OCI-LY1 (cell line): ENCODE results near the gene SLC7A6OS.

ENCODE experiments used
- H2AFZ ChIP-seq: fragments of 200-600 bp; sonication (generic), shearing (Covaris generic); 2 replicates; pipeline ENCODE4 v1.6.0; 2014; ENCODE audit warnings: antibody characterized with exemption, mild to moderate bottlenecking, low read length
- H3F3A ChIP-seq: fragments of 200-600 bp; sonication (generic), shearing (Covaris generic); 2 replicates; pipeline ENCODE4 v1.6.0; 2014; ENCODE audit warnings: mild to moderate bottlenecking, antibody characterized with exemption, low read length, moderate library complexity; ENCODE audit not compliant: insufficient read depth
- H3K27ac ChIP-seq: fragments of 200-600 bp; sonication (generic); 2 replicates; pipeline ENCODE4 v1.5.1; 2014; ENCODE audit warnings: low read length, mixed run types, mild to moderate bottlenecking, low read depth; ENCODE audit not compliant: poor library complexity, severe bottlenecking
- H3K27me3 ChIP-seq: fragments of 200-600 bp; sonication (generic); 2 replicates; pipeline ENCODE4 v1.6.0; 2014; ENCODE audit warnings: antibody characterized with exemption, mild to moderate bottlenecking, low read length, moderate library complexity; ENCODE audit not compliant: insufficient read depth
- H3K36me3 ChIP-seq: fragments of 200-600 bp; sonication (generic); 2 replicates; pipeline ENCODE4 v1.6.1; 2014; ENCODE audit warnings: mild to moderate bottlenecking, antibody characterized with exemption, low read length, moderate library complexity, mixed read lengths; ENCODE audit not compliant: insufficient read depth
- H3K4me1 ChIP-seq: fragments of 200-600 bp; sonication (generic); 2 replicates; pipeline ENCODE4 v1.5.1; 2014; ENCODE audit warnings: mild to moderate bottlenecking, low read length, moderate library complexity; ENCODE audit not compliant: insufficient read depth, severe bottlenecking
- H3K4me2 ChIP-seq: fragments of 200-600 bp; sonication (generic), shearing (Covaris generic); 2 replicates; pipeline ENCODE4 v1.6.1; 2014; ENCODE audit warnings: low read length
- H3K4me3 ChIP-seq: fragments of 200-600 bp; sonication (generic); 2 replicates; pipeline ENCODE4 v1.5.1; 2014; ENCODE audit warnings: low read length, low read depth, mild to moderate bottlenecking, mixed read lengths; ENCODE audit not compliant: poor library complexity, severe bottlenecking
- H3K79me2 ChIP-seq: fragments of 200-600 bp; shearing (Covaris generic); 2 replicates; pipeline ENCODE4 v1.6.1; 2016; ENCODE audit warnings: mixed run types, low read length, mixed read lengths; ENCODE audit not compliant: insufficient read depth
- H3K9ac ChIP-seq: fragments of 200-600 bp; sonication (generic), shearing (Covaris generic); 2 replicates; pipeline ENCODE4 v1.6.1; 2014; ENCODE audit warnings: mild to moderate bottlenecking, low read length, mixed read lengths
- H3K9me2 ChIP-seq: fragments of 200-600 bp; sonication (generic), shearing (Covaris generic); 2 replicates; pipeline ENCODE4 v1.6.1; 2014; ENCODE audit warnings: low read depth, mild to moderate bottlenecking, low read length, mixed read lengths
- H3K9me3 ChIP-seq: fragments of 200-600 bp; shearing (Covaris generic); 2 replicates; pipeline ENCODE4 v1.6.1; 2014; ENCODE audit warnings: low read length, mixed read lengths
- H4K20me1 ChIP-seq: fragments of 200-600 bp; sonication (generic), shearing (Covaris generic); 2 replicates; pipeline ENCODE4 v1.6.0; 2016; ENCODE audit warnings: mild to moderate bottlenecking, low read length; ENCODE audit not compliant: insufficient read depth
- EZH2 ChIP-seq: fragments of 200-600 bp; sonication (generic), shearing (Covaris generic); IDR thresholded peaks from 2 replicates; pipeline ENCODE4 v1.8.0; 2017; ENCODE audit warnings: borderline replicate concordance, mixed run types, mild to moderate bottlenecking, antibody characterized with exemption, low read length, moderate library complexity, mixed read lengths
- TF ChIP-seq, protein P1 (sequence below): fragments of 200-600 bp; sonication (generic), shearing (Covaris generic); IDR thresholded peaks from 2 replicates; pipeline ENCODE4 v1.5.1; 2017; ENCODE audit warnings: mild to moderate bottlenecking, antibody characterized with exemption, low read length, moderate library complexity, mixed read lengths

SLC7A6OS gene

DNA sequence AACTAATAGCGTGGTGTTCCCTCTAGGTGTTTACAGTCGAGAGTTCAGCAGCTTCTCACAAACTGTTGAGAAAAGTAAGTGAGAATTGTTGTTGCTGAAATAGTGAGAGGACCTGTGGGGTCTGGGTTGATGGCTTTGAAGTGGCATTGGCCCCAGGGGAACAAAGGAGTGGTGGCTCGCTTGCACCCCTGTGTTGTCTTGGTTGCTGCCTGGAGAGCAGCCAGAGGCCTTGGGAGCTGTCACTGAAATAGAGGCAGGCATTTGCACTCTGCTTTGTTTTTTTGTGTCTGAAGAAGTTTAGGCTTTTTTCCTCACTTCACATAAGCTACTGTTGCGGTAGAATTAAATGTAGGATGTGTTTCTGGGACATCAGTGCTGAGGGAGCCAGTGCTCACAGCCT is 36.9 kb upstream of the SLC7A6OS start:
- Histone ChIP-seq H3K9me3 (no peaks in the 10 kb centered on the region), H3K36me3 (peaks cover 88% of the 10 kb centered on the region), H3K79me2 (no peaks in the 10 kb centered on the region), H3K27me3 (no peaks in the 10 kb centered on the region), H3K27ac (peak overlapping the region; percentile 62), H3K4me1 (peaks cover 18% of the 10 kb centered on the region), H3F3A (no peaks in the 10 kb centered on the region), H3K4me3 (no peak overlapping the region), H3K4me2 (no peak overlapping the region), H4K20me1 (no peaks in the 10 kb centered on the region), H3K9ac (no peak overlapping the region), H2AFZ (no peak overlapping the region), H3K9me2 (no peaks in the 10 kb centered on the region)
- TF ChIP-seq, protein P1, sequence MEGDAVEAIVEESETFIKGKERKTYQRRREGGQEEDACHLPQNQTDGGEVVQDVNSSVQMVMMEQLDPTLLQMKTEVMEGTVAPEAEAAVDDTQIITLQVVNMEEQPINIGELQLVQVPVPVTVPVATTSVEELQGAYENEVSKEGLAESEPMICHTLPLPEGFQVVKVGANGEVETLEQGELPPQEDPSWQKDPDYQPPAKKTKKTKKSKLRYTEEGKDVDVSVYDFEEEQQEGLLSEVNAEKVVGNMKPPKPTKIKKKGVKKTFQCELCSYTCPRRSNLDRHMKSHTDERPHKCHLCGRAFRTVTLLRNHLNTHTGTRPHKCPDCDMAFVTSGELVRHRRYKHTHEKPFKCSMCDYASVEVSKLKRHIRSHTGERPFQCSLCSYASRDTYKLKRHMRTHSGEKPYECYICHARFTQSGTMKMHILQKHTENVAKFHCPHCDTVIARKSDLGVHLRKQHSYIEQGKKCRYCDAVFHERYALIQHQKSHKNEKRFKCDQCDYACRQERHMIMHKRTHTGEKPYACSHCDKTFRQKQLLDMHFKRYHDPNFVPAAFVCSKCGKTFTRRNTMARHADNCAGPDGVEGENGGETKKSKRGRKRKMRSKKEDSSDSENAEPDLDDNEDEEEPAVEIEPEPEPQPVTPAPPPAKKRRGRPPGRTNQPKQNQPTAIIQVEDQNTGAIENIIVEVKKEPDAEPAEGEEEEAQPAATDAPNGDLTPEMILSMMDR, result no peak
- no peak for TF ChIP-seq EZH2

DNA sequence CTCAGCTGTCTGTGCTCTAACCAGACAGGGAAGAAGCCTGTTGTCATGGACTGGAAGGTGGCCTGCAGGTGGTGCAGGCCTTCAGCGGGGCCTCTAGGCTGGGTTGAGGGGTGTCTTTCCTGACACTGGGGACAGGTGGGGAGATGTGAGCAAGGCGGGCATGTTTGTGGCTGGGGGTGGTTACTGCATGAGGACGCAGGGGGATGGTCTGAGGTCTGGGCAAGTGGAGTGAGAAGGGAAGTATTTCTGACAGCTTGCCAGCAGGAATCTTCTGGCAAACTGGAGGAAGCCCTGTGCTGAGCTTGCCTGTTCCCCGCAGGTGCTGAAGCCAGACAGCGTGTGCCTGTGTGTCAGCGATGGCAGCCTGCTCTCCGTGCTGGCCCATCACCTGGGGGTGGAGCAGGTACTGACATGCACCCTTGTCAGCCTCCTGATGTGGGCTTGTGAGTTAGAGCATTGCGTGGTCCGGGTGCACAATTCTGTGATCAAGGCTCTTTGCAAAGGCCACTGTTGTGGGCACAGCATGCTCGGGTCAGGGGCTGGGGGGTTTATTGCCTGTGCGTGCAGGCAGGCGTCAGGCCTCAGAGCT is 36.2 kb upstream of the SLC7A6OS start:
- Histone ChIP-seq H3K9me2 (no peaks in the 10 kb centered on the region), H3K79me2 (no peaks in the 10 kb centered on the region), H3K9me3 (no peaks in the 10 kb centered on the region), H3K36me3 (peaks cover 88% of the 10 kb centered on the region), H2AFZ (no peak overlapping the region), H3K27me3 (no peaks in the 10 kb centered on the region), H4K20me1 (no peaks in the 10 kb centered on the region), H3K27ac (peak overlapping the region; percentile 62), H3K4me2 (no peak overlapping the region), H3F3A (no peaks in the 10 kb centered on the region), H3K4me1 (peaks cover 18% of the 10 kb centered on the region), H3K9ac (no peak overlapping the region), H3K4me3 (no peak overlapping the region)
- no peak for TF ChIP-seq EZH2
- TF ChIP-seq, protein P1, result no peak

DNA sequence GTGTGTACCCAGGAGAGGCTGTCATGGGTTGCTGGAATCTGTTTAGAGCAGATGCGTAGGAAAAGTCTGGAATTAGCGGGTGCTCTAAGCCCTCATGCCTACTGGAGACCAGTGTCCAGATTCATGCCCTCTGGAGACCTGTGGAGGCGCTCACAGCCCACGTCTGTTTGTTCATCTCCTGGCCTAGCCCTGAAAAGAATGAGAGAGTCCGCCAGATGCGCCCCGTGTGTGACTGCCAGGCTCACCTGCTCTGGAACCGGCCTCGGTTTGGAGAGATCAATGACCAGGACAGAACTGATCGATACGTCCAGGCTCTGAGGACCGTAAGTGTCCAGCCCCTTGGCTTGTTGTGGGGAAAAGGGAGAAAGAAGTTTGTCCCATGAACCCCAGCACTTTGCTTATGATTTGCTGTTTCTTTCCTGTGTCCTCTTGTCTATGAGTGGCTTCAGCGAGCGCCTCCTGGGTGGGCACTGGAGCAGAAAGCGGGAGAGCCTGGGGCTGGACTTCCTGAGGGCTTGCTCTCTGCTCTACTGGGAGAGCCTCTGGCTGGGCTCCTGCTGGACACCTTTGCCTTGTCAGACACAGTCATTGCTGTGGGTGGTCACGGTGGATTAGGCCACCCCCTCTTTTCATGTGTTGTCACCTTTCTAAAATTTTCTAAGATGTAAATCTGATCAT is 35.4 kb upstream of the SLC7A6OS start:
- TF ChIP-seq, protein P1, result no peak
- TF ChIP-seq EZH2, result no peak
- Histone ChIP-seq H3K36me3 (peaks cover 89% of the 10 kb centered on the region), H3K4me2 (no peak overlapping the region)

More for the DNA sequence above, 35.4 kb upstream of the SLC7A6OS start:
- no peaks in the 10 kb centered on the region for H3F3A ChIP-seq
- no peak overlapping the region for H3K9ac ChIP-seq
- no peak overlapping the region for H3K4me3 ChIP-seq
- H3K27me3 ChIP-seq, result no peaks in the 10 kb centered on the region
- H4K20me1 ChIP-seq, result no peaks in the 10 kb centered on the region
- H3K4me1 ChIP-seq, result peaks cover 18% of the 10 kb centered on the region
- no peaks in the 10 kb centered on the region for H3K79me2 ChIP-seq
- H2AFZ ChIP-seq, result no peak overlapping the region
- H3K27ac ChIP-seq, result no peak overlapping the region
- H3K9me3 ChIP-seq, result no peaks in the 10 kb centered on the region
- no peaks in the 10 kb centered on the region for H3K9me2 ChIP-seq
